Measurements from ENCODE around the gene MAST4. TPM values are rescaled to one million over a fixed set of nuclear protein-coding genes. Genes with fewer than 3 reads are reported as not detected.

The MAST4 gene
- total and polyA plus RNA-seq, 2 of the 4 experiments (the other 2 are of a cell fraction): 4.8 to 6.8 TPM

- POLR2A ChIA-PET (ENCODE audit: unreplicated experiment): no interaction called here
- TF ChIP-seq CTCF (conservative IDR thresholded peaks at IDR 0.05; ENCODE audit: low read depth, low read length): no peak
- no peak for TF ChIP-seq RCOR1 (IDR thresholded peaks at IDR 0.05; ENCODE audit: insufficient replicate concordance, low read length)
- no peak for TF ChIP-seq RFX5 (IDR thresholded peaks at IDR 0.05; ENCODE audit: low read depth, low read length)
- peak; percentile 65; the same call in 1 of the 2 replicates for TF ChIP-seq FOS (IDR thresholded peaks at IDR 0.05; ENCODE audit: low read depth, low read length)
- TF ChIP-seq ELK1 (IDR thresholded peaks at IDR 0.05; ENCODE audit: borderline replicate concordance, low read depth, low read length): no peak
- no peak for TF ChIP-seq MAZ (IDR thresholded peaks at IDR 0.05; ENCODE audit: borderline replicate concordance, low read depth, low read length)
- TF ChIP-seq POLR2A (IDR thresholded peaks at IDR 0.05; ENCODE audit: low read depth, low read length): no peak
- no peak for TF ChIP-seq RAD21 (IDR thresholded peaks at IDR 0.05; ENCODE audit: low read length)
- no peak for TF ChIP-seq NFE2L2 (IDR thresholded peaks at IDR 0.05; ENCODE audit: low read depth, low read length)
- peak; percentile 55 for TF ChIP-seq MXI1 (IDR thresholded peaks at IDR 0.05; ENCODE audit: borderline replicate concordance, low read depth, low read length)
- peak; percentile 68 for TF ChIP-seq USF2 (IDR thresholded peaks at IDR 0.05; ENCODE audit: low read depth, low read length)
- 0 out of 2 replicates have a peak, but pooled peaks have one; percentile 35 for TF ChIP-seq CEBPB (IDR thresholded peaks at IDR 0.05; ENCODE audit: low read depth, low read length)
- TF ChIP-seq MAFK (IDR thresholded peaks at IDR 0.05; ENCODE audit: low read depth, low read length): no peak; the same call in 1 of the 2 replicates
- no peak for TF ChIP-seq SMC3 (IDR thresholded peaks at IDR 0.05; ENCODE audit: low read depth, low read length)
These were observed 463.7 kb downstream of the MAST4 start for GRCh38 chr5:67059744-67060490.

More at GRCh38 chr5:67059744-67060490, 463.7 kb downstream of the MAST4 start:
- BruUV-seq (replicated peaks): no TSS peak
- in situ Hi-C loops (cut with MboI; ENCODE audit: low sequenced_read_pairs) (no loop called here), intact Hi-C loops (cut with micrococcal nuclease) (no loop called here), dilution Hi-C loops (cut with HindIII; ENCODE audit: low sequenced_read_pairs, unreplicated experiment) (no loop called here)
- Histone ChIP-seq H2AFZ (replicated peaks; ENCODE audit: low read length, poor library complexity) (peak overlapping the region; percentile 57), H3K9me1 (ENCODE audit: insufficient read depth, low read length) (peaks cover 8% of the 10 kb centered on the region), H4K5ac (ENCODE audit: low read depth, low read length) (no peak overlapping the region), H3K4me3 (ENCODE audit: insufficient read depth, low read depth, low read length) (peak overlapping the region; percentile 23; the same call in 1 of the 2 replicates), H3K18ac (ENCODE audit: low read depth, low read length) (peak overlapping the region; percentile 69; the same call in 1 of the 2 replicates), H3K9ac (ENCODE audit: low read depth, low read length) (no peak overlapping the region), H3K79me1 (ENCODE audit: low read depth in 1 of 2, low read length in 2 of 2) (peaks cover 7 to 41% of the 10 kb centered on the region in 2 experiments; a peak in 3 of 4 replicates), H3K27ac (ENCODE audit: insufficient read depth, low read length) (peak overlapping the region; percentile 21; the same call in 1 of the 2 replicates), H2BK5ac (ENCODE audit: low read depth, low read length, poor library complexity, severe bottlenecking) (peak overlapping the region; percentile 85), H2BK20ac (ENCODE audit: low read depth, low read length) (peak overlapping the region; percentile 76), H3K56ac (ENCODE audit: extremely low read depth, insufficient read depth, low read length) (no peak overlapping the region), H3K36me3 (ENCODE audit: control insufficient read depth, insufficient read depth, low read length) (no peaks in the 10 kb centered on the region), H4K91ac (ENCODE audit: insufficient read depth, low read depth, low read length) (no peak overlapping the region; the same call in 1 of the 2 replicates), H2BK120ac (ENCODE audit: low read depth, low read length) (peak overlapping the region; percentile 89), H3K4me2 (ENCODE audit: low read depth, low read length) (peak overlapping the region; percentile 98), H3K4me1 (ENCODE audit: control insufficient read depth, insufficient read depth, low read length) (peaks cover 5% of the 10 kb centered on the region), H3K23ac (ENCODE audit: low read depth, low read length) (peak overlapping the region; percentile 63; the same call in 1 of the 2 replicates), H2AK5ac (ENCODE audit: low read depth, low read length) (peak overlapping the region; percentile 91; the same call in 1 of the 2 replicates), H2AK9ac (replicated peaks; ENCODE audit: low read depth, low read length, poor library complexity) (no peak overlapping the region), H3K14ac (replicated peaks; ENCODE audit: low read depth, low read length) (peak overlapping the region; percentile 93), H3K4ac (ENCODE audit: low read depth, low read length) (peak overlapping the region; percentile 79; the same call in 1 of the 2 replicates), H3K9me3 (ENCODE audit: control insufficient read depth, insufficient read depth, low read length) (no peaks in the 10 kb centered on the region), H2BK15ac (ENCODE audit: low read depth, low read length) (no peak overlapping the region), H4K20me1 (ENCODE audit: insufficient read depth, low read length) (no peaks in the 10 kb centered on the region), H4K8ac (ENCODE audit: low read depth in 2 of 2, low read length in 2 of 2) (peak overlapping the region in 1 of 2 experiments; percentile 69; a peak in 1 of 4 replicates), H3K27me3 (ENCODE audit: control insufficient read depth, insufficient read depth, low read length) (no peaks in the 10 kb centered on the region)
- CTCF ChIA-PET: interaction anchor here (0.6 kb wide), 2 partner anchors 31 to 43 kb away, joined by 3 read pairs; no protein-coding TSS in a partner anchor
- WGBS, 2 experiments (ENCODE audit: extremely low coverage in 2 of 2, insufficient read length in 1 of 2): no CpG with 5 or more reads among the region's 6 CpGs
- DNase-seq (peak; percentile 89), ATAC-seq (ENCODE audit: low read depth) (peak; percentile 92)

Measured in IMR-90 (cell line).